ENCODE results near the gene LRRC17. TPM values are rescaled to one million over a fixed set of nuclear protein-coding genes. Genes with fewer than 3 reads are reported as not detected.

The LRRC17 gene, protein sequence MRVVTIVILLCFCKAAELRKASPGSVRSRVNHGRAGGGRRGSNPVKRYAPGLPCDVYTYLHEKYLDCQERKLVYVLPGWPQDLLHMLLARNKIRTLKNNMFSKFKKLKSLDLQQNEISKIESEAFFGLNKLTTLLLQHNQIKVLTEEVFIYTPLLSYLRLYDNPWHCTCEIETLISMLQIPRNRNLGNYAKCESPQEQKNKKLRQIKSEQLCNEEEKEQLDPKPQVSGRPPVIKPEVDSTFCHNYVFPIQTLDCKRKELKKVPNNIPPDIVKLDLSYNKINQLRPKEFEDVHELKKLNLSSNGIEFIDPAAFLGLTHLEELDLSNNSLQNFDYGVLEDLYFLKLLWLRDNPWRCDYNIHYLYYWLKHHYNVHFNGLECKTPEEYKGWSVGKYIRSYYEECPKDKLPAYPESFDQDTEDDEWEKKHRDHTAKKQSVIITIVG
- total RNA-seq = 10 to 100 TPM in 1 of 9 donors, 1 to 10 TPM in 6, under 1 TPM in 2; 0.72 to 10.8 (median 4.1) TPM
- polyA plus RNA-seq = 1 to 10 TPM; 1.4 to 2.8 TPM
- long read RNA-seq, donor 1, partial matches to known transcripts = 0 of 2 reads
- long read RNA-seq, donor 1, other reads (novel, unspliced or antisense) = 0 of 2 reads
- long read RNA-seq, donor 2 = 0 reads
- long read RNA-seq, donor 3, partial matches to known transcripts = 0 of 2 reads
- long read RNA-seq, donor 3, other reads (novel, unspliced or antisense) = 0 of 2 reads

- ATAC-seq (peak; percentile 25 to 53 (median 44)), DNase-seq (peak in 3 of 5 donors; percentile 34 to 51 (median 36))
- Histone ChIP-seq H3K9me3 (peaks cover 0 to 7% (median 0%) of the 10 kb centered on the region in 12 donors), H3K4me1 (peaks cover 0 to 27% (median 6%) of the 10 kb centered on the region in 12 donors), H3K27me3 (no peaks in the 10 kb centered on the region), H3K4me3 (peak within 1 kb of the TSS in 10 of 12 donors; percentile 5 to 63 (median 43)), H3K27ac (peak within 1 kb of the TSS in 11 of 12 donors; percentile 2 to 66 (median 58)), H3K36me3 (no peaks in the 10 kb centered on the region)
- intact Hi-C loops (cut with DNase I) = loop anchor here in 1 of 10 donors (10.0 kb wide), 1 partner anchor 82 kb away; no protein-coding TSS in a partner anchor
- TF ChIP-seq CTCF (IDR thresholded peaks at IDR 0.05) (no peak), POLR2A (IDR thresholded peaks at IDR 0.05) (no peak)
- WGBS, 4 donors = 17 to 19% (median 18%) methylated on average over 6 of the region's 6 CpGs
Observed at GRCh38 chr7:102912742-102913141, at the start of gene LRRC17. Gene LRRC17, plus strand, starts transcription at chr7:102913000. Its CDS starts 20,914 bp downstream, at chr7:102933914.

GRCh38 chr7:102864958-102865357 is 47.8 kb upstream of the LRRC17 start:
- no peaks in the 10 kb centered on the region for H3K27me3 ChIP-seq
- H3K4me1 ChIP-seq = peaks cover 0 to 3% (median 0%) of the 10 kb centered on the region in 12 donors
- intact Hi-C loops (cut with DNase I) = no loop called here
- ATAC-seq = no peak
- H3K4me3 ChIP-seq = no peak overlapping the region
- H3K9me3 ChIP-seq = no peaks in the 10 kb centered on the region
- no peak for TF ChIP-seq POLR2A (IDR thresholded peaks at IDR 0.05)
- no peak for TF ChIP-seq CTCF (IDR thresholded peaks at IDR 0.05)
- H3K36me3 ChIP-seq = no peaks in the 10 kb centered on the region
- no peak overlapping the region for H3K27ac ChIP-seq
- WGBS, 4 donors = 68 to 77% (median 70%) methylated on average over 2 of the region's 2 CpGs
- DNase-seq = no peak

GRCh38 chr7:102866535-102867215 is 46.1 kb upstream of the LRRC17 start:
- ATAC-seq (no peak), DNase-seq (no peak)
- Histone ChIP-seq H3K9me3 (no peaks in the 10 kb centered on the region), H3K27ac (no peak overlapping the region), H3K4me1 (no peaks in the 10 kb centered on the region), H3K27me3 (no peaks in the 10 kb centered on the region), H3K4me3 (no peak overlapping the region), H3K36me3 (no peaks in the 10 kb centered on the region)
- intact Hi-C loops (cut with DNase I) = no loop called here
- TF ChIP-seq POLR2A (IDR thresholded peaks at IDR 0.05) (no peak), CTCF (IDR thresholded peaks at IDR 0.05) (no peak)
- WGBS, 4 donors = 59 to 70% (median 63%) methylated on average over 3 of the region's 3 CpGs

Measured in heart left ventricle (tissue), 16 donors.